GM21723 (cell line): Measurements from ENCODE around the gene GGN.
"Not testable (repeated sequence)": the region's sequence is repeated elsewhere in the genome, so short reads cannot be mapped to it uniquely, and the experiment has no call there.

Source experiments
- ATAC-seq: cut with Tn5 transposase; IDR thresholded peaks from one replicate; pipeline ENCODE4 v1.9.1; 2021; ENCODE audit warnings: mild to moderate bottlenecking, moderate library complexity; ENCODE audit not compliant: unreplicated experiment

GGN gene

DNA sequence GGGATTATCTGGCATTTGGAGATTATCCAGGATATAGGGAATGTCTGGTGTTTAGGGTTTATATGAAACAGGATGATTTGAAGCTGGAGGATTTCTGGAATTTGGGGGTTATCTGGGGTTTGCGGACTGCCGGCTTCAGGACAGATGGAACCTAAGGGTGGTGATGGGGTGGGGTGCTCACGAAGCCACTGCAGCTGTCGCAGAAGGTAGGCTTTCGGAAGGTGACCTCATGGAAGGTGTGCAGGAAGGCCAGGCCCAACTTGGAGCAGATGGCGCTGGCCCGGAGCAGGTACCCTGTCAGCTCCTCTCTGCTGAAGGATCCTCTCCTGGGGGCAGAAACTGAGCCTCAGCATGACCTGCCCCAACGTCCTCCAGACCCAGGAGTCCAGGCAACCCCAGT lies 24.7 kb upstream of the GGN start:
- no peak for ATAC-seq

DNA sequence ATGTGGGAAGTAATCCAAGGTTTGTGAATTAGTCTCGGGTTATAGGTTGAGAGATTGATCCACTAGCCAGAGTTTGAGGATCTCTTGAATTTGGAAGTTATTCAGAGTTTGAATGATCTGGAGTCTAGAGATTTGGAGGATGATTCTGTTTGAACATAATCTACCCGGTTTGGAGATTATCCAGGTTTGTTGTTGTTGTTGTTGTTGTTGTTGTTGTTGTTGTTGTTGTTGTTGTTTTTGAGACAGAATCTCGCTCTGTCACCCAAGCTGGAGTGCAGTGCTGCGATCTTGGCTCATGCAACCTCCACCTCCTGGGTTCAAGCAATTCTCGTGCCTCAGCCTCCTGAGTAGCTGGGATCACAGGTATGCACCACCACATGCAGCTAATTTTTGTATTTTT lies 24.1 kb upstream of the GGN start:
- not testable (repeated sequence) for ATAC-seq

DNA sequence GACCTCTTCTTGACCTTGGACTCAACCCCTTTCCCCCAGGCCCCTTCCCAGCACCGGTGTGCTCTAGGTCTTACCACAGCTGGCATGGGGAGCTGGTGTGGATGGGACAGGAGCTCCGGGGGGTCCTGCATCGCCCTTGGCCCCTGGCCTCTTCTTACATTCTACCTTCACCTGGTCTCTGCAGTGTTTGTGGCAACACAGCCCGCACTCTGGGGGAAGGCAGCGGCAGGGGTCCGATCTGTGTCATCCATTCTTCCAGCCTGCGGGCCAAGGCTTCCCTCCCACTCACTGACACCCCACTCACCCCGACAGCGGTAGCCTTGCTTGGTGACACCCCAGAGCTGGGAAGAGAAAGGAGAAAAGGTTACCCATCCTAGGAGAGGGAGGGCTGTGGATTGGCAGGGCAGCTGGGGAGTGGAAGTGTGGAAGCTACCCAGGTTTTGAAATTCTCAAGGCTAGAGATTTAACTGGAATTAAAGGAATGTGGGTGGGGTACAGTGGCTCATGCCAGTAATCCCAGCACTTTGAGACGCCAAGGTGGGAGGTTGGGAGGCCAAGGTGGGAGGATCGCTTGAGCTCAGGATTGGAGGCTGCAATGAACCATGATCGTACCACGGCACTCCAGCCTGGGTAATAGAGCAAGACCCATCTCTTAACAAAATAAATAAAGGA lies 23.3 kb upstream of the GGN start:
- ATAC-seq = no peak

DNA sequence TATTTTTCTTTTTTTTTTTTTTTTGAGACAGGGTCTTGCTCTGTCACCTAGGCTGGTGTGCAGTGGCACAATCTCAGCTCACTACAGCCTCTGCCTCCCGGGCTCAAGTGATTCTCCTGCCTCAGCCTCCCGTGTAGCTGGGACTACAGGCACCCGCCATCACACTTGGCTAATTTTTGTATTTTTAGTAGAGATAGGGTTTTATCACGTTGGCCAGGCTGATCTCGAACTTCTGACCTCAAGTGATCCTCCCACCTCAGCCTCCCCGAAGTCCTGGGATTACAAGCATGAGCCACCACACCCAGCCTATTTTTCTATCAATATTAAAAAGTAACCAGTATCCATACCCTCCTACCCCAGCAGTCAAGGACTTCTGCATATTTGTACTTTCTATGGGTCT lies 22.6 kb upstream of the GGN start:
- ATAC-seq = not testable (repeated sequence)

DNA sequence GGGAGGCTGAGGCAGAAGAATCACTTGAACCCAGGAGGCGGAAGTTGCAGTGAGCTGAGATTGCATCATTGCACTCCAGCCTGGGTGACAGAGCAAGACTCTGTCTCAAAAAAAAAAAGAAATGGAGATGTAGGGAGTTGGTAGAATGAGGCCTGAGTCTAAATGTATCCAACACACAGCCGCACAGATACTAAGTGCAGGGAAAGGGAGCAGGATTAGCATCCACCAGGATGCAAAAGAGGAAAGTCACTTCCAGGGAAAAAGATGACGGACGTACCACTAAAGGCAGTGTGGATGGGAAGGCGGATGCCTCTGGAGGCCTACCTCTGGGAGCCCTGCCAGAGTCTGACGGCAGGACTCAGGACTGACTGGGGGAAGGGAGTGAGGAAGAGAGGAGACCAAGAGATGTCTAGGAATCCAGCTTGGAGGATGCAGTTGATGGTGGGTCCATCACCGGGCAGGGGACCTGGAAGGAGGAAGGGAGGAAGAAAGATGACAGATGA lies 21.8 kb upstream of the GGN start:
- ATAC-seq = no peak

DNA sequence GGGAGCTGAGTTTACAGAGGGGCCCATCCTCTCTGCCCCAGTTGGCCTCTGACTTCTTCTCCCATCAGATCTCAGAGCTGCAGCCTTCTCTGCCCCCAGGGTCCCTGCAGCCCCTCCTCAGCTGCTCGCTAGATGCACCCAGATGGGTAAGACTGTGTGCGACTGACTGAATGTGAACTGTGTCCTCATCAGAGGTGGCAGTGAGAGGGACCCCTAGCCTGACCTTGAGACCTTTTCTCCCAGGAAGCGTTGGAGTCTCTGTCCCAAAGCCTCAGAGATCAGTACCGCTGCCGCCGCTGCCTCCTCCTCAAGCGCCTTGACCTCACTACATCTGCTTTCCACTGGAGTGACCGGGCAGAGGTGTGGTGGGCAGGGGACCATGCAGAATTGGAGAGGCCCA lies 17.4 kb upstream of the GGN start:
- ATAC-seq = no peak

DNA sequence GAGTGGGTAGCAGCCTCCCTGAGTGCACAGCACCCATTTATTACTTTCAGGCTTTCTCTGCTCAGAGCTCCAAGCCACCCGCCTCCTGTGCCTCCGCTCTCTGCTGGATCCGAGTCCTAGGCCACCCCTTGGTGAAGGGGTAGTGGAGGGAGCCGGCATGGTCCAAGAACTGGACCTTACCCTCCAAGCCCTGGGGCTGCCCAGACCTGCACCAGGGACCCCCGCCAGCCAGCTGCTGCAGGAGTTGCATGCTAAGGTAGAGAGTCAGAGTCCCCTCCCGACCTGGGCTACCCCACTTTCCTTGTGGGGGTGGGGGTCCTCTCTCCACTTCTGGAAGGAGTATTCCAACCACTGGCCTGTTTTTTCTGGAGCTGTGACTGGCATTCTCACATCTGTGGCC lies 17.0 kb upstream of the GGN start:
- ATAC-seq = no peak

DNA sequence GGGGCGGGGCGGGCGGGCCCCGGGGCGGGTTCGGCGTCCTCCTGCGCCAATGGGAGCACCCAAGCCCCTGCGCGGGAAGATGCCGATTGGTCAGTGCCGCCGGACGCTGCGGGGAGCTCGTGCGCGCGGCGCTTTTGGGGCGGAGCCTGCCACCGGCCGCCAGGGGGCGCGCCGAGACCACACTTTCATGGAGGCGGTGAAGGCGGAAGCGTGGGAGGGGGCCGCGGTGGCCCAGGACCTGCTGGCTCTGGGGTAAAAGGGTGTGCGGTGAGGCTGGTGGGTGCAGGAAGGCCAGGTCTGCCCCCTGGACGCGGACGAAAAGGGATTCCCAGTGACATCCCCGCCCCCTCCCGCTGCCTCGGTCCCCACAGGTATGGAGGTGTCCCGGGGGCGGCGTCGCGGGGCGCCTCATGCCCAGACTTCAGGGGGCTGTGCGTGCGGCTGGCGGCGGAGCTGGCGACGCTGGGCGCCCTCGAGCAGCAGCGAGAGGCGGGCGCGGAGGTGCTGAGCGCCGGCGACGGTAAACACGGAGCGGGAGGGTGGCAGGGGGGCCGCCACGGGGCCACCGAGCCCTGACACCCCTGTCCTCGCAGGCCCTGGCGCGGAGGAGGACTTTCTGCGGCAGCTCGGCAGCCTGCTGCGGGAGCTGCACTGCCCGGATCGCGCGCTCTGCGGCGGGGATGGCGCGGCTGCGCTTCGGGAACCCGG lies 15.3 kb upstream of the GGN start, which contains the start of gene FAM98C:
TSS of gene FAM98C (plus strand) at position 127 of the 708 bp plus-strand sequence. CDS start at position 188, 61 bp downstream.
- peak; percentile 85 for ATAC-seq

DNA sequence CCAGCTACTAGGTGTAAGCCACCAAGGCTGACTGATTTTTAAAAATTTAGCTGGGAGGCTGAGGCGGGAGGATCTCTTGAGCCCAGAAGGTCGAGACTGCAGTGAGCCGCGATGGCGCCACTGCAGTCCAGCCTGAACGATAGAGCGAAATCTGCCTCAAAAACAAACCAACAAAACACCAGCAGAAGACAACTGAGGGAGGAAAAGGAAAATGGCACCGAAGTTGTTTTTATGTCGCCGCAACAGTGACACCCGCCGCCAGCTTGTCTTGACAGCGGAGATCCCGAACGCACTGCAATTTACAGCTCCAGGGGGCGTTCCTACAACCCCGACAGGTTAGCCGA lies 14.8 kb upstream of the GGN start:
- no peak for ATAC-seq

DNA sequence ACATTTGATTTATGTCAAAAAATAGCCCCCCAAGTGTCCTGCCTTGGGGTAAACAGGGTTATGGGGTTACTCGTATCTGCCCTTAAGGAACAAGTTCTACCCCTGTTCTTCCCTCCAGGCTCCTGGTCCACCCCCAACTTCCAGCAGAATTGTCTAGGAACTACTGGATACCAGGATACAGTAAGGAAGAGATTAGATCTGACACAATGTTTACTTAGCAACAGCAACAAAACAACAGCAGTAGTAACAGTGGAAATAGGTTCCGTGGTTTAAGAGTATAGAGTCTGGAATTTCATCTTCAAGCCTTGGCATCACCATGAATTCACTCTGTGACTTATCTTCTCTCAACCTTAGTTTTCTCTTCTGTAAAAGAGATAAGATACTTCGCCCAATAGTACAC lies 13.3 kb upstream of the GGN start:
- no peak for ATAC-seq

DNA sequence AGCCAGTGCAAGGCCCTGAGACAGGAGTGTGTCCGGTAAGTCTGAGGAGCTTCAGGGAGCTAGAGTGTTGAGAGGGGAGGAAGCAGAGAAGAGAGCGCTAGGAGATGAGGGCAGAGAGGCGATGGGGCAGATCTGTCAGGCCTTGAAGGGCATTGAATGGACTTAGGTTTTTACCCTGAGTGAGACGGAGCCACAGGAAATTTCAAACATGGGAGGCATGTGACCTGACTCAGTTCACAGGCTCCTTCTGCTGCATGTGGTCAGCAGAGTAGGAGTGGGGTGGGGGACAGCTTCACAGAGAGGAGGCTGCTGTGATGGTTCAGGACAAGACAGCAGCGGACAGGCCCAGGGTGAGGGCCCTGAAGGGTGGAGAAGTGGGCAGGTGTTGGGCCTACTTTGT lies 12.5 kb upstream of the GGN start:
- ATAC-seq = no peak

DNA sequence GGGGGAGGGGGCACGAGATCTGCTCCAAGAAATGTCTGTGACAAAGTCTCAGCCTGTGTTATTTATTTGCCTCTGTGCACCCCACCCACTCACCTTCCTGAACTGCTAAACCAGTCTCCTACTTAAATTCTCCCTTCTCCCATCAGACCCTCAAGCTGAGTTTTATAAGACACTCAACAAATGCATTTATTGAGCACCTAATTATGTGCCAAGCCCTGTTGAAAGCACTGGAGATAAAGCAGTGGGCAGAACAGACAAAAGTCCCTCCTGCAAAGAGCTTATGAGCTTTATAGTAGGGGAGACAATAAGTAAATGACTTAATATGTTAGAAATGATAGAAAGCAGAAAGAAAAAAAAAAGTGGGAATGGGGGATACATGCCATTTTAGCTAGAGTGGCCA lies 11.7 kb upstream of the GGN start:
- no peak for ATAC-seq

DNA sequence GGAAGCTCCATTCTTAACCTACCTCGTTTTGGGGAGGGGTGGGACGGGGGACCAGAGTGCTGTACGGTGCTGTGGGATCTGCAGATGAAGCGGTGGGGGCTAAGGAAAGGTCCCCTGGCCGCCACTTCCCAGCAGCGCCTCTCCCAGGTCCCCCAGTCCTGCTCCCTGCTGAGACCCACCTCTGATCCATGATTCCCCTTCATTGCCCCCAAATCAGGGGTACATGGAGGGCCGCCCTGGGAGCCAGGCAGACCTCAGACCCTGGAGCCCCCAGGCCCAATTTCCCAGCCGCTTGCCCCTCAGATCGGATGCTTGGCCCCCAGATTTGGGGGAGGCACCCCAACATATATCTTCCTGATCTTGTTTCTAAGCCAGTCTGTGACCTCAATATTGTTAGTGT lies 11.2 kb upstream of the GGN start:
- no peak for ATAC-seq

DNA sequence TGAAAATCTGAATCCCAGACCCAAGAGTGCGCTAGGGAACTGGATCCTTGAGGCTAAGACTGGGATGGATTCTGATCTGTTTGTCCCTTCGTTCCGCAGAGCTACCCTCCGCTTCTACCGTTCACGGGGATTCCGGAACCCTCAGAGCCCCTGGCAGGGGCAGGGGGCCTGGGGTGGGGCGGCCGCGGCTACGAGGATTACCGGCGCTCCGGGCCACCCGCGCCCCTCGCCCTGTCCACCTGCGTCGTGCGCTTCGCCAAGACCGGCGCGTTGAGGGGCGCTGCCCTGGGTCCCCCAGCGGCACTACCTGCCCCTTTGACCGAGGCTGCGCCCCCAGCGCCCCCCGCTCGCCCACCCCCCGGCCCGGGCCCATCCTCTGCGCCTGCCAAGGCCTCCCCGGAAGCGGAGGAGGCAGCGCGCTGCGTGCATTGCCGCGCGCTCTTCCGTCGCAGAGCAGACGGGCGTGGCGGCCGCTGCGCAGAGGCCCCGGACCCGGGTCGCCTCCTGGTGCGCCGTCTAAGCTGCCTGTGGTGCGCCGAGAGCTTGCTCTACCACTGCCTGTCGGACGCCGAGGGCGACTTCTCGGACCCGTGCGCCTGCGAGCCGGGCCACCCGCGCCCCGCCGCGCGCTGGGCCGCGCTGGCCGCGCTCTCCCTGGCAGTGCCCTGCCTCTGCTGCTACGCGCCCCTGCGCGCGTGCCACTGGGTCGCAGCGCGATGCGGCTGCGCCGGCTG lies 7.7 kb upstream of the GGN start:
- ATAC-seq = no peak

DNA sequence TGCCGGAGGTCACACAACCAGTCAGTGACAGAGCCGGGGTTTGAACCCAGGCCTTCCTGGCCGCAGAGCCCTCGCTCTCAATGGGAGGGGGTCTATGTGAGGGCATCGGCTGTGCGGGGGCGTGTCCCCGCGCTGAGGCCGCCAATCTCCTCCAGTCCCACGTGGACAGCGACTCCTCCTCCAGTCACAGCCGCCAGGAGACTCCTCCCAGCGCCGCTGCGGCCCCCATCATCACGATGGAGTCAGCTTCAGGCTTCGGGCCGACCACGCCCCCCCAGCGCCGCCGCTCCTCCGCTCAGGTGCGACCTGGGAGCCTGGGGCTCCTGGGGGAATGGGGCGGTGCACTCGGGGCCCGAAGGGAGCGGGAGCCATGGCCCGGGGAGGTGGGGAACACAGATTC lies 6.7 kb upstream of the GGN start:
- no peak for ATAC-seq

DNA sequence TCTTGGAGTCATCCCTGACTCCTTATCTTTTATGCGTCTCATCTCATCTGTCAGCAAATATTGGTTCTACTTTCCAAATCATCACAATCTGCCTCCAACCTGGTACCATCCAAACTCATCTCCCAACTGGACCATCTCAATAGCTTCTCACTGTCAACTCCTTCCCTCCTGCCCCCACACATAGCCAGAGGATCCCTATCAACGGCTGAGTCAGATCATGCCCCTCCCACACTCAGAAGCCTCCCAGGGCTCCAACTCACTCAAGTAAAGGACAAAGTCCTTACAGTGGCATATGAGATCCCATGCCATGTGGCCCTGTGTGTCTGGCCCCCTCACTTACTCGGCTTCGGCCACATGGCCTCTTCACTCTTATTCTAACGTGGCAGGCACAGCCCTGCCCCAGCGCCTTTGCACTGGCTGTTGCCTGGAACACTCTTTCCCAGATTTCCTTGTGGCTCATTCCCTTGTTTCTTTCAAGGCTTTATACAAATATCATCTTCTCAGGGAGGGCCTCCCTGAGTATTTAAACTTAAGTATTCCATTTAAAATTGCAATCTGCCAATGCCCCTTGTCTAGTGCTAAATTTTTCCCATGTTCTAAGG lies 5.0 kb upstream of the GGN start:
- ATAC-seq = no peak

DNA sequence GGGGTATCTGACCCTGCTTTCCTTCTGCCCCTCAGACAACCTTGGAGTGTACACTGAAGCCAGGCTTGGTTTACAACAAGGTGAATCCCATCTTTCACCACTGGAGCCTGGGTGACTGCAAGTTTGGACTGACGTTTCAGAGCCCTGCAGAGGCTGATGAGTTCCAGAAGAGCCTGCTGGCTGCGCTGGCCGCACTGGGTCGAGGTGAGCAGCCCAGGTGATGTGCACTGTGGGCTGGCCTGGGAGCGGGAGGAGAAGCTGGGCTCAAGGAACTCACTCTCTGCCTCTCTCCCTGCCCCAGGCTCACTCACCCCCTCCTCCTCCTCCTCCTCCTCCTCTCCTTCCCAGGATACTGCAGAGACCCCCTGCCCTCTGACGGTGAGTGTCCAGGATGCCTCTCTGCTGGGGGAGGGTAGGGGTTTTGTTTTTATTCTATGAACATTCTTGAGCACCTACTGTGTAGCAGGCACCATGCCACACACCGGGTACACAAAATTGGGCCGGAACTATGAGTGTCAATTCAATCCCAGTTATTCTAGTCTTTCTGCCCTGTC lies 4.2 kb upstream of the GGN start:
- no peak for ATAC-seq

DNA sequence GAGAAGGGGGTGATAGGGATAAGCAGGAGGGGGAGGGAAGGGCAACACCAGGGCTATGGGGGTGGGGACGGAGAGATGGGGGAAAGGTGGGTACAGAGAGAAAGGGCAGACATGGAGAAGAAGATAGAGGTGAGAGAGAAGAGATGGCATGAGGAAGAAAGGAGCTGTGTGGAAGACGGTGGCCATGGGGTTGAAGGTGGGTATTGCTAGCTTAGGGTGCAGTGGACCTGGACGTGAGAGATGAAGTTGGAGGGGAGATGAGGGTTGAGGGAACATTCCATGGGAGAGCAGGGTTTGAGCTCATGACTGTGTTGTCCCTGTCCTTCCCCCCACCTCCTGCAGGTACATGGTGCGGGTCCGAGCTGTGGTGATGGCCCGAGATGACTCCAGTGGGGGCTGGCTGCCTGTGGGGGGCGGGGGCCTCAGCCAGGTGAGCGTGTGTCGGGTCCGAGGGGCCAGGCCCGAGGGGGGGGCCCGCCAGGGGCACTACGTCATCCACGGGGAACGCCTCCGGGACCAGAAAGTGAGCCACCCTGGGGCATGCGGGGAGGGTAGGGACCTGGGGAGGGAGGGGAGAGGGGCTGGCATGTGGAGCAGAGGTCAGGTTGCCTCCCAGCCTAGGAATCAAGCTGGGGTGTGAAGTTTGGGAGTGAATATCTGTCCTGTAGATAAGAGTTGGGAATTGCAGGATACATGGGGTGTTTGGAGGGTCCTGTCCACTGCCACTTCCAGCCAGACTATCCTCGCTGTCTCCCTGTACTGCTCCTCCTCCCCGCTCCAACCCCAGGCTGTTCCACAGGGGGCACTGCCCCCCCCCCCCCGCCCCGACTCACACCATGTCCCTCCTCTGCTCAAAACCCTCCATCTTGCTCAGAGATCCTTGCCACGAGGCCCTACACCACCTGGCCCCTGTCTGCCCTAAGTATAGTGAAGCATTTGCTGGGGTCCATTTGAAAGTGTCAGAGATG lies 2.4 kb upstream of the GGN start:
- ATAC-seq = no peak

DNA sequence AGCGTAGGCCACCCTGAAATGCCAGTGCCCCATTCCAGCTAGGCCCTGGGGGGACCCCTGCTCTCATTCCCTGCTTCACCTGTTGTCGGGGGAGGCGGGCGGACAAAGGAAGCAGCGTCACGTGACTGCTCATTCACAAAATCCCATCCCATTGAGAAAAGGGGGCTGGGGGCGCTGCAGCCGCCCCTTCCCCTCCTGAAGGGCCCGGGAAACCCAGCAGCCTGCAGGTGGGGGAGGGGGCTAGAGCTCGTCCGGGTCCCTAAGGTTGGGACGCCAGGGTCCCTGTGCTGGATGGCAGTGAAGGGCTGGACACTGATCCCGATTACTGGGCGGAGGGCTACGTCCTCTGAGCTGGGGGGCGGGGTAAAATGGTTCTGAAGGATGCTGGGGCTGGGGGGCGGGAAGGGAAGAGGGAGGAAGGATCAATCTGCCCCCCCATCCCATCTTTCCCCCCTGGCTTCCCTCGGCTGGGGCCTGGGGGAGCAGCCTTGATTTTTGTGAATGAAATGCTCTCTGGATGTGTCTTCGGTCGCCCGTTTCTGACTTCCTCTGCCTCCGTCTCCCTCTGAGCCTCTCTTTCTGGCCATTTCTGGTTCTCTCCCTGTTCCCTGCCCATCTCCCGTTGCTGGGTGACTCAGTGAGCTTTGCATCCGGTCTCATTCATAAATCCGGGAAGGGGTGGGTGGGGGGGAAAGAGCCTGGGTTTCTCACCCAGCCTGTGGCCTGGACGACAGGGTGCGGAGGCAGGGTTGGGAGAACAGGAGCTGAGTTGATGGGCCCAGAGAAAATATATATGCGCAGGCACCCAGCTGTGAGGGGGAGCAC lies 1.5 kb upstream of the GGN start:
- ATAC-seq = no peak
